Endometrial microvascular endothelial cells (primary cell): Measurements from ENCODE around the gene CCDC40. TPM values are rescaled to one million over a fixed set of nuclear protein-coding genes. Genes with fewer than 3 reads are reported as not detected.

Experiments used
- in situ Hi-C: cut with HindIII; loops from 2 replicates; pipeline ENCODE4 v1.10.0; 2017; ENCODE audit warnings: low sequenced_read_pairs, low pct_unique_long_range_greater_than_20kb; ENCODE audit errors: inconsistent ontology term
- total RNA-seq: library from RNA; depleted of rRNA; stranded (reverse); fragments of >200 nt; gene quantifications from one replicate; pipeline ENCODE4 v1.2.3, GENCODE V29; 2015; ENCODE audit errors: inconsistent ontology term

Gene CCDC40
- total RNA-seq, 1 donor from 2014 or later, result not detected

DNA sequence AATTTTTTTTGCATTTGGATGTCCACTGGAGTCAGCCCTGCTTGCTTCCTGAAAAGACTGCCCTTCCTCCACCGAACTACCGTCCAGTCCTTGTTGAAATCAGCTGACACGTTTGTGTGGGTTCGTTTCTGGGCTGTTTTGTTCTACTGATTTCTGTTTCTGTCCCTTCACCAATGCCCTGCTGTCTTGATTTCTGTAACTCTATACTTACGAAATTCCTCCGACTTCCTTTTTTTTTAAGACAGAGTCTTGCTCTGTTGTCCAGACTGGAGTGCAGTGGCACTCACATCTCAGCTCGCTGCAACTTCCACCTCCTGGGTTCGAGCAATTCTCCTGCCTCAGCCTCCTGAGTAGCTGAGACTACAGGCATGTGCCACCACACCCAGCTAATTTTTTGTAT lies 56.5 kb downstream of the CCDC40 start:
- in situ Hi-C loops, result no loop called here

DNA sequence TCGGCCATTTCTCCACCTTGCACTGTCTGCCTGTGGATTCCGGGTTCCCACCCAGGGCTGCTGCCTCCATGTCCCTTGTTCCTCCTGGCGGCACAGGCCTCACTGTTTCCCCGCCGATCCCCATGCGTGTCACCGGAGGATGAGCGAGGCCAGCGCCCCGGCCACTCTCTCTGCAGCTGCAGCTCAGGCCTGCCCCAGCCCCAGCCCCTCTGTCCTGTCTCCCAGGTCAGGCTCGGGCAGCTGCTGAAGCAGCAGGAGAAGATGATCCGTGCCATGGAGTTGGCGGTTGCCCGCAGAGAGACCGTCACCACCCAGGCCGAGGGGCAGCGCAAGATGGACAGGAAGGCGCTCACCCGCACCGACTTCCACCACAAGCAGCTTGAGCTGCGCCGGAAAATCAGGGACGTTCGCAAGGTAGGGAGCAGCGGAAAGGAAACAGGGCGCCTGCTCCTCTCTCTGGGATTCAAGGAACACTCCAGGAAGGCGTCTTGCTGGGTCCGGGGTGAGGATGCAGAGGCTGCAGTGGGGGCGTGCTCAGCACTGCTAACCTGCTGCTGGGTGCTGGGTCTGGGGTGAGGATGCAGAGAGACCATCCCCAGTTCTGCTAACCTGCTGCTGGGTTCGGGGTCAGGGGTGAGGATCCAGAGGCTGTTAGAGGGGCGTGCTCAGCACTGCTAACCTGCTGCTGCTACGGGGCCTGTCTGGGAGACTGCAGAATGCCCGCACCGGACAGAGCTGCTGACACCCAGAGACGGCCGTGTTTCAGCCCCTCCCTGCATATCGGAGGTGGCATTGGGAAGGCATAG lies 58.8 kb downstream of the CCDC40 start:
- in situ Hi-C loops, result no loop called here

DNA sequence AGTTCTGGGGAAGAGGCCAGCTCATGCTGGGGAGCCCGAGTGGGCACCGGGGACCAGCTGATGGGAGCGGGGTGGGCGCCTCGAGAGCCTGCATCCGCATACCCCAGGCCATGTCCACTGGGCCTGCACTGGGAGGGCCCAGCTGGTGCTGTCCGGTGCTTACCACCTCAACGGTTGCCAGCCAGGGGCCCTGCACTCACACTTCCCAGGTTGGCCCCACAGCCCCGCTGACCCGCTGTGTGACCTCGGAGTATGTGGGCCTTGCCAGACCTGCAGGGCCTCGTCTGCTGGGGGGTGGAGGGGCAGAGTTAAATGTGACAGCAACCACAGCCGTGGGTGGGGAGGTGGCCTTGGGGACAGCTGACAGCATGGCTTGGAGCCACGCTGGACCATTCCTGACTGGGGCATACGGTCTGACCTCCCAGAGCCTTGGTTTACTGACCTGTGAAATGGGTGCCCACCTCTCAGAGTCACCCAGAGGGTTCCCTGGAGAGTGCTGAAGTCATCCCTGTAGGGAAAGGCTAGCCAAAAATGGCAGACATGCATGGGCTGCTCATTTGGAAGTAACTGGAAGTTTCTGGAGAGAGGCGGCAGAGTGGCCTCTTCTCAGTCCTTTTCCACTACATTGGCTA lies 59.5 kb downstream of the CCDC40 start:
- in situ Hi-C loops, result no loop called here

DNA sequence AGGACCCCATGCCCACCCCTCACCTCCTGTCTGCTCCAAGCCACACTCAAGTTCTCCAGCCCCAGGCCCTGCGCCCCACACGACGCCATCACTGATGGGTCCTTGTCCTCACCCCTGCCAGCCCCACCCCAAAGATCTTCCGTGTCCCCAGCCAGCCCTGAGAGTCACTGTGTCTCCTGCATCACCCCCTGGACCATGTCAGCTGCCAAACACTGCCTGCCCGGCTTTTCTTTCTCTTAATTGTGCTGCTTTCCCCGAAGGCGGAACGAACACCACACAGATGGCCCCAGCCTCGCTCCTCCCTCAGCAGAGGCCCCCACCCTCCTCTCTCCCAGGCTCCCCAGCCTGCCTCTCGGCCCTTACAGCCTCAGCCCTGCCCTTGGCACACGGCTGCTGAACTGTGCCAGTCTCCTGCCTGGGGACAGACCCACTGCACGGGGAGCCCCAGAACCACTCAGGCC lies 60.1 kb downstream of the CCDC40 start:
- in situ Hi-C loops, result no loop called here

DNA sequence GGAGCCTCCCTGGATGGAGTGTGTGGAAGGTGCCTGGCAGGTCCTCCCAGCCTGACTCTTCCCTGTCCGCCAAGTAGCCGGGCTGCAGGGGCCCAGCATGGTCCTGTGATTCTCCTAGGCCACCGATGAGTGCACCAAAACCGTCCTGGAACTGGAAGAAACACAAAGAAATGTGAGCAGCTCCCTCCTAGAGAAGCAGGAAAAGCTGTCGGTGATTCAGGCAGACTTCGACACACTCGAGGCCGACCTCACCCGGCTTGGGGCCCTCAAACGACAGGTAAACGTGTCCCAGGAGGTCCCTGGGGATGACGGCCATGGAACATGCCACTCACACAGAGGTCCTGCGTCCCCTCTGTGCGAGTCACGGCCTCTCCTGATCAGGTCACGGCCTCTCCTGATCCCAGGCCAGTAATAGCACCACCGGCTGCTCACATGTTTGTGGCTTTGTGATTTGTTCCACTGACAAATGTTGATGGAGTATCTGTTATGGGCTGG lies 60.7 kb downstream of the CCDC40 start:
- in situ Hi-C loops, result no loop called here

DNA sequence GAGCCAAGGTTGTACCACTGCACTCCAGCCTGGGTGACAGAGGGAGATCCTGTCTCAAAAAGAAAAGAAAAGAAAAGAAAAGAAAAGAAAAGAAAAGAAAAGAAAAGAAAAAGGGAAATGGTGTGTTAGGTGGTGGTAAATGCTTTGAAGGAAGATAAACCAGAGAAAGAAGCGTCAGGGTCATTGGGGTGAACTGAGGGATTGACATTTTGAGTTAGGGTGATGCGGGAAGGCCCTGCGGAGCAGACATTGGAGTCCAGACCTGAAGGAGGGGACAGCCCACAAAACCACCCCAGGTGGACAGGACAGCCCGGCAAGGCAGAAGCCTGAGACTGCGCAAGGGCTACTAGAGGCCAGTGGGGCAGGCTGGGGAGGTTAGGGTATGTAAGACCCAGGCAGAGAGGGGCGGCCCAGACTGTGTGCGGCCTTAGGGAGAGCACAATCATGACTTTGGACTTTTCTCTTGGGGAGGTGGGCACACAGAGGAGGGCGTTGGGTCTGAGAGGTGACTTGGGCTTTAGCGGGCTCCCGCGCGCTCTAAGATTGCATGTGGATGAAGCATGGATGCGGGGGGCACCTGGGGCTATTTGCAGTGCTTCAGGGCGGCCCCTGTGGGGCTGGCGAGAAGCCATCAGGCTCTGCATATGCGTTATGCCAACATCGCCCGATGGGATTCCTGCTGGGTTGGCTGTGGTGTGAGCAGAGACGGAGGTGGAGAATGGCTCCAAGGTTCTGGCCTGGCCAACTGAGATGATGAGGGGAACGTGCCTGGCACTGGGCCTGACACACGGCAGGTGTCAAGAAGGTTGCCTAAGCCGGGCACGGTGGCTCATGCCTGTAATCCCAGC lies 61.6 kb downstream of the CCDC40 start:
- in situ Hi-C loops, result no loop called here

DNA sequence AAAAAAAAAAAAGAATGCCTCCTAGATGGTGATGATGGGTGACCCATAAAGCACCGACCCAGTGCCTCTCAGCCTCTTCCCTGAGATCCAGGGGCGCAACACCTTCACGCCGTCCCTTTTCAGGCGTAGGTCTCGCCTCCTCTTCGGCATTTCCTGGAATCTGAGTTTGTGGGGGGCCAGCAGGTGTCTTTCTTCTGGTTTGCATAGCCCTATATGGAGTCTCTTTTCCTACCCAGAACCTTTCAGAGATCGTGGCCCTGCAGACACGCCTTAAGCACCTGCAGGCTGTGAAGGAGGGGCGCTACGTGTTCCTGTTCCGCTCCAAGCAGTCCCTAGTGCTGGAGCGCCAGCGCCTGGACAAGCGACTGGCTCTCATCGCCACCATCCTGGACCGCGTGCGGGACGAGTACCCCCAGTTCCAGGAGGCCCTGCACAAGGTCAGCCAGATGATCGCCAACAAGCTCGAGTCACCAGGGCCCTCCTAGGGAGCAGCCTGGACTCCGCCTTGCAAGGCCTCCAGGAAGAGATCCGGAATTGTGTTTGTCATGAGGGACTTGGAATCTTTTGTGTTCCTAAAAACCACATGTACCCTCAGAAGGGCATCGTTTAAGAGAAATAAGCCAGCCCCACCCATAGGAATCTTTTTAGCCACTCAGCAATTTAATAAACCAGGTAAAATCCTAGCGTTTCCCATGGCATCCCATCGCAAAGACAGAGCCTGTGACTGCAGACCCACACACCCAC lies 63.0 kb downstream of the CCDC40 start:
- in situ Hi-C loops, result no loop called here

DNA sequence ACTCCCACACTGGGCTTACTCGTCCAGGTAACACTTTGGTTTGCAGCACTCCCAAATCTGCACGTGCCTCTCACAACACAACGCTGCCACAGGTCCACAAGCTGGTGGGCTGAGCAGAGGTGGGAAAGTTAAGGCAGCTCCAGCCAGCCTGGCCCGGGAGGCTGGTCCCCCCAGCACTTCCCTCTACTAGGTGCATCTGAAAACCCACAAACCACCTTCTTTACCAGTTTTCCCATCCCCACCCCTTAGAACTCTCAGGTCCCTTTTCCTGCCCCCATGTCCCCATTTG lies 63.5 kb downstream of the CCDC40 start:
- in situ Hi-C loops, result no loop called here

DNA sequence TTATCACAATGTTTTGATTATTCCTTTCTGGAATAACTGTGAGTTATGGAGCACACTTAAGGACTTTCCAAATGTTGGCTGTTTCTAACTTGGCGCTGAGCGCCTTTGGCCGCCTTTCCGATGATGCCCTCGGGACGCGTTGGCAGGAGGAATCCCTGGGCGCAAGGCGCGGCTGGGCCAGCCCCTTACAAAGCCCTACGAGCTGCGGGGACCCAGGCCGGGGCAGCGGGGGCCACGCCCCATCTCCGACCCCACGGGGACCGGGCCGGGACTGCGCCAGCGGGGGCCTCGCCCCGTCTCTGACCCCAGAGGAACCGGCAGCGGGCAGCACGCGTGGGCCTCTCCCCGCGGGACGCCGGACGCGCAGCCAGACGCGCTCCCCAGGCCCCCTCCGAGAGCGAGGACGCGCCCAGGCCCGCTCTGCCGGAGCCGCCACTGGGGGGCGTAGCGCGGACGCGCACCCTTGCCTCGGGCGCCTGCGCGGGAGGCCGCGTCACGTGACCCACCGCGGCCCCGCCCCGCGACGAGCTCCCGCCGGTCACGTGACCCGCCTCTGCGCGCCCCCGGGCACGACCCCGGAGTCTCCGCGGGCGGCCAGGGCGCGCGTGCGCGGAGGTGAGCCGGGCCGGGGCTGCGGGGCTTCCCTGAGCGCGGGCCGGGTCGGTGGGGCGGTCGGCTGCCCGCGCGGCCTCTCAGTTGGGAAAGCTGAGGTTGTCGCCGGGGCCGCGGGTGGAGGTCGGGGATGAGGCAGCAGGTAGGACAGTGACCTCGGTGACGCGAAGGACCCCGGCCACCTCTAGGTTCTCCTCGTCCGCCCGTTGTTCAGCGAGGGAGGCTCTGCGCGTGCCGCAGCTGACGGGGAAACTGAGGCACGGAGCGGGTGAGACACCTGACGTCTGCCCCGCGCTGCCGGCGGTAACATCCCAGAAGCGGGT lies 64.8 kb downstream of the CCDC40 start, which contains the start of gene GAA:
GAA (plus strand) TSS at position 571 of the 935 bp plus-strand sequence. CDS start 3,006 bp downstream, outside the sequence.
- in situ Hi-C loops, result no loop called here

DNA sequence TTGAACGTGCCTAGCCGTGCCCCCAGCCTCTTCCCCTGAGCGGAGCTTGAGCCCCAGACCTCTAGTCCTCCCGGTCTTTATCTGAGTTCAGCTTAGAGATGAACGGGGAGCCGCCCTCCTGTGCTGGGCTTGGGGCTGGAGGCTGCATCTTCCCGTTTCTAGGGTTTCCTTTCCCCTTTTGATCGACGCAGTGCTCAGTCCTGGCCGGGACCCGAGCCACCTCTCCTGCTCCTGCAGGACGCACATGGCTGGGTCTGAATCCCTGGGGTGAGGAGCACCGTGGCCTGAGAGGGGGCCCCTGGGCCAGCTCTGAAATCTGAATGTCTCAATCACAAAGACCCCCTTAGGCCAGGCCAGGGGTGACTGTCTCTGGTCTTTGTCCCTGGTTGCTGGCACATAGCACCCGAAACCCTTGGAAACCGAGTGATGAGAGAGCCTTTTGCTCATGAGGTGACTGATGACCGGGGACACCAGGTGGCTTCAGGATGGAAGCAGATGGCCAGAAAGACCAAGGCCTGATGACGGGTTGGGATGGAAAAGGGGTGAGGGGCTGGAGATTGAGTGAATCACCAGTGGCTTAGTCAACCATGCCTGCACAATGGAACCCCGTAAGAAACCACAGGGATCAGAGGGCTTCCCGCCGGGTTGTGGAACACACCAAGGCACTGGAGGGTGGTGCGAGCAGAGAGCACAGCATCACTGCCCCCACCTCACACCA lies 65.7 kb downstream of the CCDC40 start:
- in situ Hi-C loops, result no loop called here

DNA sequence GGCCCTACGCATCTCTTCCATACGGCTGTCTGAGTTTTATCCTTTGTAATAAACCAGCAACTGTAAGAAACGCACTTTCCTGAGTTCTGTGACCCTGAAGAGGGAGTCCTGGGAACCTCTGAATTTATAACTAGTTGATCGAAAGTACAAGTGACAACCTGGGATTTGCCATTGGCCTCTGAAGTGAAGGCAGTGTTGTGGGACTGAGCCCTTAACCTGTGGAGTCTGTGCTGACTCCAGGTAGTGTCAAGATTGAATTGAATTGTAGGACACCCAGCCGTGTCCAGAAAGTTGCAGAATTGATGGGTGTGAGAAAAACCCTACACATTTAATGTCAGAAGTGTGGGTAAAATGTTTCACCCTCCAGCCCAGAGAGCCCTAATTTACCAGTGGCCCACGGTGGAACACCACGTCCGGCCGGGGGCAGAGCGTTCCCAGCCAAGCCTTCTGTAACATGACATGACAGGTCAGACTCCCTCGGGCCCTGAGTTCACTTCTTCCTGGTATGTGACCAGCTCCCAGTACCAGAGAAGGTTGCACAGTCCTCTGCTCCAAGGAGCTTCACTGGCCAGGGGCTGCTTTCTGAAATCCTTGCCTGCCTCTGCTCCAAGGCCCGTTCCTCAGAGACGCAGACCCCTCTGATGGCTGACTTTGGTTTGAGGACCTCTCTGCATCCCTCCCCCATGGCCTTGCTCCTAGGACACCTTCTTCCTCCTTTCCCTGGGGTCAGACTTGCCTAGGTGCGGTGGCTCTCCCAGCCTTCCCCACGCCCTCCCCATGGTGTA lies 66.4 kb downstream of the CCDC40 start:
- in situ Hi-C loops, result no loop called here

DNA sequence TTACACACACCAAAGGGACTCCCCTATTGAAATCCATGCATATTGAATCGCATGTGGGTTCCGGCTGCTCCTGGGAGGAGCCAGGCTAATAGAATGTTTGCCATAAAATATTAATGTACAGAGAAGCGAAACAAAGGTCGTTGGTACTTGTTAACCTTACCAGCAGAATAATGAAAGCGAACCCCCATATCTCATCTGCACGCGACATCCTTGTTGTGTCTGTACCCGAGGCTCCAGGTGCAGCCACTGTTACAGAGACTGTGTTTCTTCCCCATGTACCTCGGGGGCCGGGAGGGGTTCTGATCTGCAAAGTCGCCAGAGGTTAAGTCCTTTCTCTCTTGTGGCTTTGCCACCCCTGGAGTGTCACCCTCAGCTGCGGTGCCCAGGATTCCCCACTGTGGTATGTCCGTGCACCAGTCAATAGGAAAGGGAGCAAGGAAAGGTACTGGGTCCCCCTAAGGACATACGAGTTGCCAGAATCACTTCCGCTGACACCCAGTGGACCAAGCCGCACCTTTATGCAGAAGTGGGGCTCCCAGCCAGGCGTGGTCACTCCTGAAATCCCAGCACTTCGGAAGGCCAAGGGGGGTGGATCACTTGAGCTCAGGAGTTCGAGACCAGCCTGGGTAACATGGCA lies 67.1 kb downstream of the CCDC40 start:
- in situ Hi-C loops, result no loop called here

DNA sequence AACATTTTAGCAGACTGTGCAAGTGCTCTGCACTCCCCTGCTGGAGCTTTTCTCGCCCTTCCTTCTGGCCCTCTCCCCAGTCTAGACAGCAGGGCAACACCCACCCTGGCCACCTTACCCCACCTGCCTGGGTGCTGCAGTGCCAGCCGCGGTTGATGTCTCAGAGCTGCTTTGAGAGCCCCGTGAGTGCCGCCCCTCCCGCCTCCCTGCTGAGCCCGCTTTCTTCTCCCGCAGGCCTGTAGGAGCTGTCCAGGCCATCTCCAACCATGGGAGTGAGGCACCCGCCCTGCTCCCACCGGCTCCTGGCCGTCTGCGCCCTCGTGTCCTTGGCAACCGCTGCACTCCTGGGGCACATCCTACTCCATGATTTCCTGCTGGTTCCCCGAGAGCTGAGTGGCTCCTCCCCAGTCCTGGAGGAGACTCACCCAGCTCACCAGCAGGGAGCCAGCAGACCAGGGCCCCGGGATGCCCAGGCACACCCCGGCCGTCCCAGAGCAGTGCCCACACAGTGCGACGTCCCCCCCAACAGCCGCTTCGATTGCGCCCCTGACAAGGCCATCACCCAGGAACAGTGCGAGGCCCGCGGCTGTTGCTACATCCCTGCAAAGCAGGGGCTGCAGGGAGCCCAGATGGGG lies 68.0 kb downstream of the CCDC40 start:
- in situ Hi-C loops, result no loop called here

DNA sequence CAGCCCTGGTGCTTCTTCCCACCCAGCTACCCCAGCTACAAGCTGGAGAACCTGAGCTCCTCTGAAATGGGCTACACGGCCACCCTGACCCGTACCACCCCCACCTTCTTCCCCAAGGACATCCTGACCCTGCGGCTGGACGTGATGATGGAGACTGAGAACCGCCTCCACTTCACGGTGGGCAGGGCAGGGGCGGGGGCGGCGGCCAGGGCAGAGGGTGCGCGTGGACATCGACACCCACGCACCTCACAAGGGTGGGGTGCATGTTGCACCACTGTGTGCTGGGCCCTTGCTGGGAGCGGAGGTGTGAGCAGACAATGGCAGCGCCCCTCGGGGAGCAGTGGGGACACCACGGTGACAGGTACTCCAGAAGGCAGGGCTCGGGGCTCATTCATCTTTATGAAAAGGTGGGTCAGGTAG lies 68.5 kb downstream of the CCDC40 start:
- in situ Hi-C loops, result no loop called here

DNA sequence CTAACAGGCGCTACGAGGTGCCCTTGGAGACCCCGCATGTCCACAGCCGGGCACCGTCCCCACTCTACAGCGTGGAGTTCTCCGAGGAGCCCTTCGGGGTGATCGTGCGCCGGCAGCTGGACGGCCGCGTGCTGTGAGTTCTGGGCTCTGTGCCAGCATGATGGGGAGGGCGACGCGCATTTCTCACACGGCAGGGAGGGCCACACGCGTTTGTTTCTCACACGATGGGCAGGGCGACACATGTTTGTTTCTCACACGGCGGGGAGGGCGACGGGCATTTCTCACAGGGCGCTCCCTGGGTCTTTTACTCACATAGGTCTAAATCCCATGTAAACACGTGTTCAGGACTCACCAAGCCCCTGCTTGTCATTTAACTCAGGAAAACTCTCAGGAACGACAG lies 69.3 kb downstream of the CCDC40 start:
- in situ Hi-C loops, result no loop called here

DNA sequence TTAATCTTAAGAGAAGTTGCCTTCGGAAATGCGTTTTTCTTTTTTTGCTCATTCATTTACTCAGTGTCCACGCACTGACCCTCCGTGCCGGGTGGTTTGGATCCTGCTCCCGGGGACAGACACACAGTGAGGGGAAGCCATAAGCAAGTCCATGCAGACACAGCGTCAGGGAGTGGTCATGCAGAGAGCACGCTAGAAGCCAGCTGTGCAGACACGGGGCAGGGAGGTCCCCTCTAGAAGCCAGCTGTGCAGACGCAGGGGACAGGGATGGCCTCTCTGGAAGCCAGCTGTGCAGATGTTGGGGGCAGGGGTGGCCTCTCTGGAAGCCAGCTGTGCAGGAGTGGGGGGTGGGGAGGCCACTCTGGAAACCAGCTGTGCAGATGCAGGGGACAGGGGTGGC lies 69.7 kb downstream of the CCDC40 start:
- in situ Hi-C loops, result no loop called here
